ENCODE results near the gene NIPAL4. TPM values are rescaled to one million over a fixed set of nuclear protein-coding genes. Genes with fewer than 3 reads are reported as not detected.

The NIPAL4 gene
- total and polyA plus RNA-seq, 2 donors (not counting 3 experiments of a cell fraction or from before 2014, with no cell fraction given): not detected

DNA sequence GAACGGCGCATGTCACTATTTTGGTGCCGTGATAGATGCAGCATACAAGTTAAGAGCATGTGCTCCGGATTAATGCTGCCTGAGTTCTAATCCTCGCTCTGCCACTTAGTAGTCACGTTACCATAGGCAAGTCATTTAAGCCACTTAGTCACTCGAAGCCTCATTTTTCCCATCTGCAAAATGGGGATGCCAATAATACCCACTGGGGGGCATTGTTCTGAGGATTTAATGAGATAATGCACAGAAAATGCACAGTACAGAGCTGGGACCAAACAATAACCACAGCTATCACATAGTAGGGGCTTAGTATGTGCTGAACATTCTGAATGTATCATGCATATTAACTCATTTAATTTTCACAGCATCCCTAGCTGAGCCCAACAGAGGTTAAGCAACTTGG lies 9.1 kb downstream of the NIPAL4 start:
- no peaks in the 10 kb centered on the region for H3K27me3 ChIP-seq (ENCODE audit: control insufficient read depth in 2 of 2, insufficient read depth in 2 of 2, low read length in 2 of 2)
- no peaks in the 10 kb centered on the region for H3K36me3 ChIP-seq (ENCODE audit: control insufficient read depth in 2 of 2, extremely low read depth in 1 of 2, insufficient read depth in 2 of 2, low read length in 2 of 2)
- H3K9me3 ChIP-seq (replicated peaks; ENCODE audit: control insufficient read depth, insufficient read depth, low read length): no peaks in the 10 kb centered on the region
- TF ChIP-seq, protein P1, sequence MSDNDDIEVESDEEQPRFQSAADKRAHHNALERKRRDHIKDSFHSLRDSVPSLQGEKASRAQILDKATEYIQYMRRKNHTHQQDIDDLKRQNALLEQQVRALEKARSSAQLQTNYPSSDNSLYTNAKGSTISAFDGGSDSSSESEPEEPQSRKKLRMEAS (IDR thresholded peaks at IDR 0.05; ENCODE audit: insufficient read depth, insufficient read length): no peak
- TF ChIP-seq POLR2A (IDR thresholded peaks at IDR 0.05; ENCODE audit: low read depth, low read length) (no peak), GATA2 (IDR thresholded peaks at IDR 0.05; ENCODE audit: insufficient read depth, insufficient read length, low read depth, low read length) (no peak), MYC (IDR thresholded peaks at IDR 0.05; ENCODE audit: low read depth, low read length) (no peak), JUN (IDR thresholded peaks at IDR 0.05; ENCODE audit: borderline replicate concordance, insufficient read depth, insufficient read length, low read depth) (no peak), FOS (IDR thresholded peaks at IDR 0.05; ENCODE audit: borderline replicate concordance, insufficient read depth, low read length) (no peak), POLR2AphosphoS5 (IDR thresholded peaks at IDR 0.05; ENCODE audit: insufficient read depth, low read depth, low read length) (no peak), EZH2 (IDR thresholded peaks at IDR 0.05; ENCODE audit: borderline replicate concordance, low read depth, low read length, severe bottlenecking) (no peak)
- TF ChIP-seq, protein P2, sequence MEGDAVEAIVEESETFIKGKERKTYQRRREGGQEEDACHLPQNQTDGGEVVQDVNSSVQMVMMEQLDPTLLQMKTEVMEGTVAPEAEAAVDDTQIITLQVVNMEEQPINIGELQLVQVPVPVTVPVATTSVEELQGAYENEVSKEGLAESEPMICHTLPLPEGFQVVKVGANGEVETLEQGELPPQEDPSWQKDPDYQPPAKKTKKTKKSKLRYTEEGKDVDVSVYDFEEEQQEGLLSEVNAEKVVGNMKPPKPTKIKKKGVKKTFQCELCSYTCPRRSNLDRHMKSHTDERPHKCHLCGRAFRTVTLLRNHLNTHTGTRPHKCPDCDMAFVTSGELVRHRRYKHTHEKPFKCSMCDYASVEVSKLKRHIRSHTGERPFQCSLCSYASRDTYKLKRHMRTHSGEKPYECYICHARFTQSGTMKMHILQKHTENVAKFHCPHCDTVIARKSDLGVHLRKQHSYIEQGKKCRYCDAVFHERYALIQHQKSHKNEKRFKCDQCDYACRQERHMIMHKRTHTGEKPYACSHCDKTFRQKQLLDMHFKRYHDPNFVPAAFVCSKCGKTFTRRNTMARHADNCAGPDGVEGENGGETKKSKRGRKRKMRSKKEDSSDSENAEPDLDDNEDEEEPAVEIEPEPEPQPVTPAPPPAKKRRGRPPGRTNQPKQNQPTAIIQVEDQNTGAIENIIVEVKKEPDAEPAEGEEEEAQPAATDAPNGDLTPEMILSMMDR (IDR thresholded peaks at IDR 0.05; ENCODE audit: extremely low read depth in 1 of 2, insufficient read depth in 1 of 2, low read depth in 1 of 2, low read length in 2 of 2): no peak
- H3K4me3 ChIP-seq (replicated peaks in 1 of 3; ENCODE audit: insufficient read depth in 1 of 3, low read depth in 1 of 3, low read length in 3 of 3): no peak overlapping the region
- no TSS peak for BruUV-seq (replicated peaks)
- intact Hi-C loops (cut with micrococcal nuclease): no loop called here
- dilution Hi-C loops (cut with MboI; ENCODE audit: extremely low pct_ligation_motif_present, low sequenced_read_pairs): no loop called here
- FAIRE-seq: no peak
- no peak overlapping the region for H3K27ac ChIP-seq (ENCODE audit: insufficient read depth, low read depth, low read length)
- H3K4me2 ChIP-seq (ENCODE audit: insufficient read depth, low read length): no peak overlapping the region
- H3K79me2 ChIP-seq (ENCODE audit: control insufficient read depth, insufficient read depth, low read length): no peaks in the 10 kb centered on the region
- peaks cover 6% of the 10 kb centered on the region for H3K4me1 ChIP-seq (ENCODE audit: control insufficient read depth, extremely low read depth, insufficient read depth, low read length)
- ChIA-PET POLR2A (no interaction called here), CTCF (interaction anchor here (1.0 to 5.6 kb wide), 9 partner anchors 11 to 249 kb away, joined by 3 to 110 read pairs (median 25); no protein-coding TSS in a partner anchor)
- no peaks in the 10 kb centered on the region for H3K9me1 ChIP-seq (replicated peaks; ENCODE audit: control insufficient read depth, extremely low read depth, insufficient read depth, low read length)
- H4K20me1 ChIP-seq (replicated peaks; ENCODE audit: control insufficient read depth, extremely low read depth, insufficient read depth, low read length): no peaks in the 10 kb centered on the region
- DNase-seq (ENCODE audit: low read depth, low spot score): no peak
- H2AFZ ChIP-seq (ENCODE audit: low read depth, low read length): no peak overlapping the region
- no peak overlapping the region for H3K9ac ChIP-seq (replicated peaks; ENCODE audit: extremely low read depth, insufficient read depth, low read length)

Data from endothelial cell of umbilical vein (primary cell).